HG03139 (cell line): ENCODE results near the gene CLHC1.
"Not testable (repeated sequence)": the region's sequence is repeated elsewhere in the genome, so short reads cannot be mapped to it uniquely, and the experiment has no call there.

Experiments
- ATAC-seq: cut with Tn5 transposase; IDR thresholded peaks from one replicate; pipeline ENCODE4 v1.9.1; 2021; ENCODE audit not compliant: unreplicated experiment

The CLHC1 gene

GRCh38 chr2:55153584-55154299 is 78.4 kb downstream of the CLHC1 start:
- no peak for ATAC-seq

GRCh38 chr2:55152475-55153412 is 79.3 kb downstream of the CLHC1 start:
- no peak for ATAC-seq

- ATAC-seq = no peak
Measured at GRCh38 chr2:55151733-55152433, 80.2 kb downstream of the CLHC1 start.

GRCh38 chr2:55150834-55151233 is 81.3 kb downstream of the CLHC1 start:
- ATAC-seq = peak; percentile 80

GRCh38 chr2:55148269-55148668 is 83.8 kb downstream of the CLHC1 start:
- ATAC-seq = no peak

- ATAC-seq = no peak
Measured at GRCh38 chr2:55147531-55147930, 84.6 kb downstream of the CLHC1 start.

GRCh38 chr2:55147041-55147440 is 85.1 kb downstream of the CLHC1 start:
- no peak for ATAC-seq

GRCh38 chr2:55146263-55146662 is 85.8 kb downstream of the CLHC1 start:
- ATAC-seq = no peak

- ATAC-seq = no peak
Measured at GRCh38 chr2:55144922-55145820, 86.9 kb downstream of the CLHC1 start.

- not testable (repeated sequence) for ATAC-seq
Measured at GRCh38 chr2:55143706-55144105, 88.4 kb downstream of the CLHC1 start.

- no peak for ATAC-seq
Measured at GRCh38 chr2:55142518-55142917, 89.6 kb downstream of the CLHC1 start.

- no peak for ATAC-seq
Measured at GRCh38 chr2:55141572-55142413, 90.3 kb downstream of the CLHC1 start.

- ATAC-seq = no peak
Measured at GRCh38 chr2:55140316-55141219, 91.5 kb downstream of the CLHC1 start.

- no peak for ATAC-seq
Measured at GRCh38 chr2:55139305-55139704, 92.8 kb downstream of the CLHC1 start.

- no peak for ATAC-seq
Measured at GRCh38 chr2:55138882-55139229, 93.2 kb downstream of the CLHC1 start.

GRCh38 chr2:55138014-55138881 is 93.8 kb downstream of the CLHC1 start:
- no peak for ATAC-seq

- ATAC-seq = no peak
Measured at GRCh38 chr2:55137024-55137958, 94.8 kb downstream of the CLHC1 start.
